Measurements from ENCODE around the gene LMNB1.

DNA sequence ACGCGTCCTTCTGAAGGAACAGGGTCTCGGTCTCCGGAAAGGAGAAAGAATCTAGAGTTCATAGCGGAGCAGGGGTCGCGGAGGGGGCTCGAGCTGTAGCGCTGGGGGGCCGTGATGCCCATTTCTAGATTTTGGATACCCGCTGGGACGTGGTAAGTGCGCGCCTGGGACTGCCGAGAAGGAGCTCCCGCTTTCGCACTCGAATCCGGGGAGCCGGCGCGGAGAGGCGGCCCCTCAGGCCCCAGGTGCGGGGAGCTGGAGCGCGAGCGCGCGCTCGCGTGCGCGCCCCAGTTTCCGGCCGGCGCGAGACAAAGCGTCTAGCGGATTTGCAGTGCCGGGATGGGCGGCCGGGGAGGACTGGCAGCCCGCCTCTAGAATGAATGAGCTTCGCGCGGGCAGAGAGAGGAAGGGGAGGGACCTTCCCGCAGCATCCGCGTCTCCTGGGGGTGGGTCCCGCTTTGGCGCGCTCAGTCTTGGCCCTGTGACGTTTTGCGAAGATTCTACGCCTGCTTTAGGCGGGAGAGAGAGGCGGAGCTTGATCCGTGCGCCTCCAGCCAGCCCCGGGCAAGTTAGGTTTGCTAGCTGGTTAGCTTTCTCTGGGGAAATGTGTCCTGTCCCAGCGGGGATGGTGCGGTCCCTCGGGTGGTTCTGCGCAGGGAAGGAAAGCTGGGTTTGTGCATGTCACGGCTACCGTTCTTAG lies 1.2 kb downstream of the LMNB1 start:
- TF ChIP-seq, protein P1, sequence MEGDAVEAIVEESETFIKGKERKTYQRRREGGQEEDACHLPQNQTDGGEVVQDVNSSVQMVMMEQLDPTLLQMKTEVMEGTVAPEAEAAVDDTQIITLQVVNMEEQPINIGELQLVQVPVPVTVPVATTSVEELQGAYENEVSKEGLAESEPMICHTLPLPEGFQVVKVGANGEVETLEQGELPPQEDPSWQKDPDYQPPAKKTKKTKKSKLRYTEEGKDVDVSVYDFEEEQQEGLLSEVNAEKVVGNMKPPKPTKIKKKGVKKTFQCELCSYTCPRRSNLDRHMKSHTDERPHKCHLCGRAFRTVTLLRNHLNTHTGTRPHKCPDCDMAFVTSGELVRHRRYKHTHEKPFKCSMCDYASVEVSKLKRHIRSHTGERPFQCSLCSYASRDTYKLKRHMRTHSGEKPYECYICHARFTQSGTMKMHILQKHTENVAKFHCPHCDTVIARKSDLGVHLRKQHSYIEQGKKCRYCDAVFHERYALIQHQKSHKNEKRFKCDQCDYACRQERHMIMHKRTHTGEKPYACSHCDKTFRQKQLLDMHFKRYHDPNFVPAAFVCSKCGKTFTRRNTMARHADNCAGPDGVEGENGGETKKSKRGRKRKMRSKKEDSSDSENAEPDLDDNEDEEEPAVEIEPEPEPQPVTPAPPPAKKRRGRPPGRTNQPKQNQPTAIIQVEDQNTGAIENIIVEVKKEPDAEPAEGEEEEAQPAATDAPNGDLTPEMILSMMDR (IDR thresholded peaks at IDR 0.05): peak in 1 of 6 experiments; percentile 8
- peak in 2 of 4 donors; percentile 31 to 79 for TF ChIP-seq POLR2A (IDR thresholded peaks at IDR 0.05)
